ENCODE measurements around the gene LCN6.

LCN6 gene

DNA sequence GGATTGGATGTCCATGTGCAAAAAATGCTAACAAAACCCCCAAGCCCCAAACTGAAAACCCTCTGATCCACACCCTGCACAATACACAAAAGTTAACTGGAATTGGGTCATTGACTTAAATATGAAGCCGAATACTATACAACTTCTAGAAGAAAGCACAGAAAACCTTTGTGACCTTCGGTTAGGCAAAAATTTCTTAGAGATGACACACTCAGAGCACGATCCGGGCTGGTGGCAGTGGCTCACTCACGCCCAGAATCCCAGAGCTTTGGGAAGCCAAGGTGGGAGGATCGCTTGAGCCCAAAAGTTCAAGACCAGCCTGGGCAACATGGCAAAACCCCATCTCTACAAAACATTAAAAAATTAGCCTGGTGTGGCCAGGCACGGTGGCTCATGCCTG, 37.8 kb downstream of the LCN6 start:
- H3K9me3 ChIP-seq (ENCODE audit: control insufficient read depth, insufficient read depth, low read length), result no peaks in the 10 kb centered on the region
- peaks cover 29% of the 10 kb centered on the region for H3K4me1 ChIP-seq (ENCODE audit: control insufficient read depth, low read length)
- no peak overlapping the region for H3K4me3 ChIP-seq (ENCODE audit: low read length)
- no peak overlapping the region for H3K4me2 ChIP-seq (ENCODE audit: low read length)
- H3K27me3 ChIP-seq (ENCODE audit: control insufficient read depth, low read length), result peaks cover 36% of the 10 kb centered on the region
- H4K20me1 ChIP-seq (ENCODE audit: control insufficient read depth, insufficient read depth, low read depth, low read length), result no peaks in the 10 kb centered on the region
- TF ChIP-seq, protein P1, sequence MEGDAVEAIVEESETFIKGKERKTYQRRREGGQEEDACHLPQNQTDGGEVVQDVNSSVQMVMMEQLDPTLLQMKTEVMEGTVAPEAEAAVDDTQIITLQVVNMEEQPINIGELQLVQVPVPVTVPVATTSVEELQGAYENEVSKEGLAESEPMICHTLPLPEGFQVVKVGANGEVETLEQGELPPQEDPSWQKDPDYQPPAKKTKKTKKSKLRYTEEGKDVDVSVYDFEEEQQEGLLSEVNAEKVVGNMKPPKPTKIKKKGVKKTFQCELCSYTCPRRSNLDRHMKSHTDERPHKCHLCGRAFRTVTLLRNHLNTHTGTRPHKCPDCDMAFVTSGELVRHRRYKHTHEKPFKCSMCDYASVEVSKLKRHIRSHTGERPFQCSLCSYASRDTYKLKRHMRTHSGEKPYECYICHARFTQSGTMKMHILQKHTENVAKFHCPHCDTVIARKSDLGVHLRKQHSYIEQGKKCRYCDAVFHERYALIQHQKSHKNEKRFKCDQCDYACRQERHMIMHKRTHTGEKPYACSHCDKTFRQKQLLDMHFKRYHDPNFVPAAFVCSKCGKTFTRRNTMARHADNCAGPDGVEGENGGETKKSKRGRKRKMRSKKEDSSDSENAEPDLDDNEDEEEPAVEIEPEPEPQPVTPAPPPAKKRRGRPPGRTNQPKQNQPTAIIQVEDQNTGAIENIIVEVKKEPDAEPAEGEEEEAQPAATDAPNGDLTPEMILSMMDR (IDR thresholded peaks at IDR 0.05; ENCODE audit: low read depth, low read length, poor library complexity, severe bottlenecking), result no peak
- no peak for TF ChIP-seq EZH2phosphoT487 (IDR thresholded peaks at IDR 0.05; ENCODE audit: borderline replicate concordance, low read length)
- no peaks in the 10 kb centered on the region for H3K9me2 ChIP-seq (replicated peaks; ENCODE audit: control insufficient read depth, low read length)
- no peaks in the 10 kb centered on the region for H3K79me2 ChIP-seq (ENCODE audit: control insufficient read depth, low read length)
- no peak overlapping the region for H3K27ac ChIP-seq (ENCODE audit: low read depth, low read length)
- 0 out of 2 replicates have a peak, but pooled peaks cover 3% of the 10 kb centered on the region for H3F3A ChIP-seq (ENCODE audit: control insufficient read depth, insufficient read depth)
- no peaks in the 10 kb centered on the region for H3K36me3 ChIP-seq (ENCODE audit: control insufficient read depth, low read length)

DNA sequence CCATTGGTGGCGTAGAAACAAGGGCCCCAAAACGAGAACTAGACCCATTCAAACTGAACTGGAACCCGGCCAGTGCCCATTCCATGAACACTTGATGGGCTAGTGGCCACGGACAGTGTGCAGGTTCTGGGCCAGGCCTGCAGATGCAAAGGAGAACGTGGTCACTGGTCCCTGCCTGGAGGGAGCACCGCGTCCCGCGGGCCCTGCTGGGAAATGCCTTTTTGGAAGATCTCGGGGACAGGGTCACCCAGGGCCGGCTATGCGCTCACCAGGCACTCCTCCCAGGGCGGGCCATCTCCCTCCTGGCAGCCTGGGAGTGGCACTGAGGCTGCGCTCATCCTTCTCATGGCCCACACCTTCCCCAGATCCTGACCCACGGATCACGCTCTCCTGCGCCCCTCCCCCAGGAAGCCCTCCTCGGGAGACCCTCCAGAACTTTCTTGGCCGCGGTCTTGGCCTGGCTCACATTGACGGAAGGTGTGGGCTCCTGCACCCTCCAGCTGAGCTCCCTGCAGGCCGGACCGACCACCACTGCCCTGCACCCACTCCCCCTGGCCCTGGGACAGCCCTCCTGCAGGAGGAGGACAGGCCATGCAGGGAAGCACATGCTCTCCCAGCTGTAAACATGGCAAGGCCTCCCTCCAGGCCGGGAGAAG, 38.7 kb downstream of the LCN6 start:
- H3K27ac ChIP-seq (ENCODE audit: low read depth, low read length), result no peak overlapping the region
- TF ChIP-seq EZH2phosphoT487 (IDR thresholded peaks at IDR 0.05; ENCODE audit: borderline replicate concordance, low read length), result no peak
- TF ChIP-seq, protein P1 (IDR thresholded peaks at IDR 0.05; ENCODE audit: low read depth, low read length, poor library complexity, severe bottlenecking), result no peak
- H3K4me1 ChIP-seq (ENCODE audit: control insufficient read depth, low read length), result peaks cover 23% of the 10 kb centered on the region
- H3K27me3 ChIP-seq (ENCODE audit: control insufficient read depth, low read length), result peaks cover 39% of the 10 kb centered on the region
- 0 out of 2 replicates have a peak, but pooled peaks cover 3% of the 10 kb centered on the region for H3F3A ChIP-seq (ENCODE audit: control insufficient read depth, insufficient read depth)
- no peaks in the 10 kb centered on the region for H3K36me3 ChIP-seq (ENCODE audit: control insufficient read depth, low read length)
- H3K9me2 ChIP-seq (replicated peaks; ENCODE audit: control insufficient read depth, low read length), result no peaks in the 10 kb centered on the region
- no peaks in the 10 kb centered on the region for H3K79me2 ChIP-seq (ENCODE audit: control insufficient read depth, low read length)
- no peaks in the 10 kb centered on the region for H4K20me1 ChIP-seq (ENCODE audit: control insufficient read depth, insufficient read depth, low read depth, low read length)
- H3K4me2 ChIP-seq (ENCODE audit: low read length), result no peak overlapping the region
- no peaks in the 10 kb centered on the region for H3K9me3 ChIP-seq (ENCODE audit: control insufficient read depth, insufficient read depth, low read length)
- no peak overlapping the region for H3K4me3 ChIP-seq (ENCODE audit: low read length)

DNA sequence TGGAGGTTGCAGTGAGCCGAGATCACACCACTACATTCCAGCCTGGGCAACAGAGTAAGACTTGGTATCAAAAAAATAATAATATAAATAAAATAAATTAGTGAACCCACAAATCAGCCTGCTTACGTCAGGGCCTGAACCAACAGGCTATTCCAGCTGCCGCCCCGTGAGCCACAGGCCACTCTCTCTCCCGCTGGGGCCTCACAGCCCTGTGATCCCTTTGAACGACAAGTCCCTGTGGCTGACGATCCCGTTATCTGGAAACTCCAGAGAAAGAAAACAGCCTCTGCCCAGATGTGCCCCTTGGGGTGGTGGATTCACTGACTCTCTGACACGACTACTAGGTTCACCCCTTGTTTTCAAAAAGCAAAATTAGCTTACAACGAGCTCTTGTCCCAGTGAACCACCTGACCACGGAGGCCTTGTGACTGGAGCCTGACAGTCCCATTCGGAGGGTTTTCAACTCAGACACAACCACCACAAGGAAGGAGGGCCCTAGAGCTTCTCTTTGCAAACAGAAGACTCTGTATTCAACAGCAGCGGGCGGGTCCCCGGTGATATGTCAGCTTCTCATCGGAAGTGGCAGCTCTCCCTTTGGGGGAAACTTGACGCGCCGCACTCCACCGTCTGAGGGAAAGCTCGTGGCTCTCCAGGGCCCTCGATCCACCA, 40.3 kb downstream of the LCN6 start:
- 0 out of 2 replicates have a peak, but pooled peaks cover 3% of the 10 kb centered on the region for H3F3A ChIP-seq (ENCODE audit: control insufficient read depth, insufficient read depth)
- peaks cover 32% of the 10 kb centered on the region for H3K27me3 ChIP-seq (ENCODE audit: control insufficient read depth, low read length)
- H3K9me2 ChIP-seq (replicated peaks; ENCODE audit: control insufficient read depth, low read length), result no peaks in the 10 kb centered on the region
- H3K79me2 ChIP-seq (ENCODE audit: control insufficient read depth, low read length), result no peaks in the 10 kb centered on the region
- TF ChIP-seq, protein P1 (IDR thresholded peaks at IDR 0.05; ENCODE audit: low read depth, low read length, poor library complexity, severe bottlenecking), result no peak
- TF ChIP-seq EZH2phosphoT487 (IDR thresholded peaks at IDR 0.05; ENCODE audit: borderline replicate concordance, low read length), result no peak
- H3K27ac ChIP-seq (ENCODE audit: low read depth, low read length), result no peak overlapping the region
- no peaks in the 10 kb centered on the region for H4K20me1 ChIP-seq (ENCODE audit: control insufficient read depth, insufficient read depth, low read depth, low read length)
- H3K36me3 ChIP-seq (ENCODE audit: control insufficient read depth, low read length), result no peaks in the 10 kb centered on the region
- H3K4me3 ChIP-seq (ENCODE audit: low read length), result no peak overlapping the region
- no peaks in the 10 kb centered on the region for H3K9me3 ChIP-seq (ENCODE audit: control insufficient read depth, insufficient read depth, low read length)
- peaks cover 19% of the 10 kb centered on the region for H3K4me1 ChIP-seq (ENCODE audit: control insufficient read depth, low read length)
- no peak overlapping the region for H3K4me2 ChIP-seq (ENCODE audit: low read length)
